AG09319 (cell line): Measurements from ENCODE around the gene KSR2.
A peak's percentile ranks its signal among the peaks of the same experiment; 100 is the strongest.

Source experiments
- DNase-seq: peaks from one replicate; pipeline ENCODE4 v3.0.0-alpha.2; 2010; ENCODE audit warnings: low read depth; ENCODE audit errors: extremely low read depth
- CTCF ChIP-seq: IDR thresholded peaks from 2 replicates; pipeline ENCODE4 v1.5.1; 2011; ENCODE audit warnings: low read depth, mild to moderate bottlenecking, inconsistent platforms, low read length, moderate library complexity

Gene KSR2

DNA sequence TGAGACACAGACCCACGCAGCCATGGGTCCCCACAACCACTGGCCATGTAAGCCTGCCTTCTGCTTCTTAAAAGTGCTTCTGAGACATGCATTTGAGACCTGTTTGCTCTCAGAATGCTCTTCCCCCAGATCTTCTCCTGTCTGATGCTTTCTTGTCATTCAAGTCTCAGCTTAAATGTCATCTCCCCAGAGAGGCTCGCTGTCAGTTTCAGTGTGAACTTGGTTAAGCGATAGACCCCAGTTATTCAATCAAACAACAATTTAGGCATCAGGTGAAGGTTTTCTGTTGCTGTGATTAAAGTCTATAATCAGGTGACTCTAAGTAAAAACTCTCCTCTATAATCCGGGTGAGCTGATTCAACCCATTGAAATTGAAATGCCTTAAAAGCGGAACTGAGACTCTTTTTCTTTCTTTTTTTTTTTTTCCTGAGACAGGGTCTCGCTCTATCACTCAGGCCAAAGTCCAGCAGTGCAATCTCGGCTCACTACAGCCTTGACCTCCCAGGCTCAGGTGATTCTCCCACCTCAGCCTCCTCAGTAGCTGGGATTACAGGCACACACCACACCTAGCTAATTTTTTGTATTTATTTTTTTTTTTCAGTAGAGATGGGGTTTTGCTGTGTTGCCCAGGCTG lies 123.4 kb downstream of the KSR2 start:
- TF ChIP-seq CTCF: no peak
- no peak for DNase-seq

- TF ChIP-seq CTCF: no peak
- DNase-seq: no peak
Observed at GRCh38 chr12:117844114-117844830, 124.5 kb downstream of the KSR2 start.

GRCh38 chr12:117842630-117843029 lies 126.2 kb downstream of the KSR2 start:
- DNase-seq: no peak
- TF ChIP-seq CTCF: no peak

DNA sequence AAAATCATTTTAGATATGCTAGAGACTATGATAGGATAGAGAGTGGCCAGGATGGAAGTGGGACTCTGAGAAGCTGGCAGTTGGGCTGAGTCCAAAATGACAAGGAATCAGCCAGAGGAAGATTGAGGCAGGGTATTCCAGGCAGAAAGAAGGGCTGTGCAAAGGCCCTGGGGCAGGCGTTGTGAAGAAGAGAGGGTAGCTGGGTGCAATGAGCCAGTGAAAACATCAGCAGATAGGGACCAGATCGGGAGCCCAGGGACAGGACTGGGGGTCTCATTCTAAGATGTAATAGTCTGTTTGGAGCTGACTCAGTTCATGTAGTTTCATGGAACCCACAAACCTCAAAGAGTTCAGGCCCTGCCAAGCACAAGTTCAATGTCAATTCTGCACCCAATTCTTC lies 126.6 kb downstream of the KSR2 start:
- TF ChIP-seq CTCF: no peak
- DNase-seq: no peak

GRCh38 chr12:117837737-117838050 lies 131.1 kb downstream of the KSR2 start:
- no peak for DNase-seq
- TF ChIP-seq CTCF: no peak

DNA sequence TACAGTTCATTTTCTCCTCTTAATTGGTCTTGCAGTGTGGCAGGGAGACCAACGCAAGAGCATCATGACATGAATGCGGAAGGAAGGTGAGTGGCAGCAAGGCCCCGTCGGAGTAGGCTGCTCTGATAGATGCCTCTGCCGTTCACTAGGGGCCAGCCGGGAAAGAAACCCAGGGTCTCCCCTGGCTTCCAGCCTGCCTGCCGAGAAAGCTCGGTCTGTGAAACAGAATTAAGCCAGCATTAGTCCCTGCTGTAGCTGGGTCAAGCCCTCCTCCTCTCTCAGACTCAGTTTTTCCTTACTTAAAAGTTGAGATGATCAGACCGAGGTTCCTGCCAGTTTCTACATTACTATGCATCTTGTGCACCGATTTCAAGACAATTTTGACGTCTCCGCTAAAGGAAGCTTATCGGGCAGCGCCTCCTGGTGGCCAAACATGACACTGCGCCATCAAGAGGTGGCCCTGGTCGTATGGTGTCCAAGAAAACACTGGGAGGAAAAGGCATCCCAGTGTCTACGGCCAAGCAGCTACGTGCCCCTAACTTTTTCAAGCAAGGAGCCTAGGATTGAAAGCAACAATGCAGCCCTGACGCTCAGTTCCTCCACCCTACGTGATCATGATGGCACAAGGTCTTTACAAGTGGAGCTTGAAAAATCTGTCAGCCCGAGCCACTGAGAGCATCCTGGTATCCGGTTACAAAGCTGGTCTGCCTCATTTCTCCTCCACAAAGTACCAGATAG lies 131.6 kb downstream of the KSR2 start:
- peak; percentile 53 for DNase-seq
- peak; percentile 93 for TF ChIP-seq CTCF

DNA sequence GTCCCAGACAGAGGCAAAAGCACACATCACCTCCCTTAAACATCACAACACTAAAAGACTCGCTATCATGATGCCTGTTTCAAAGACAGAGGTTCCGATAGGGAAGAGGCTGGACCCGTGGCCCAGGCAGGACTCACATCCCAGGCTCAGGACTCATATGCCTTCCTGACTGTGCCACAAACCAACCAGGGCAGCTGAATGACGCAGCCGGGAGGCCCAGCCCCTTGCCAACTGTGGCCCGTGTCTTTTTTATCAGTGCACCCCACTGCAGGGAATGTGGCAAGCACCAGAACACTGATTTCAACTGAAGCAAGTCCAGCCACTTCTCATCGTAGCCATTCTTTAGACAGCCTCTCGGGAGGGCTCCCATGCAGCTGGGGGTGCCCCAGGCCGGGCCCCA lies 132.3 kb downstream of the KSR2 start:
- TF ChIP-seq CTCF: no peak
- DNase-seq: no peak
